GM12878 (cell line): ENCODE data around the gene NUP205.
"Not testable (repeated sequence)": the region's sequence is repeated elsewhere in the genome, so short reads cannot be mapped to it uniquely, and the experiment has no call there.

Source experiments
- ASH2L ChIP-seq: fragments of 300-600, 200-600 bp; sonication (generic); IDR thresholded peaks from 2 replicates; pipeline ENCODE4 v1.6.1; 2017; ENCODE audit warnings: low read depth, mild to moderate bottlenecking, borderline replicate concordance
- CTCF ChIP-seq, 3 experiments: IDR thresholded peaks in 2 of 3; conservative IDR thresholded peaks in 1 of 3; 2 replicates each; pipeline ENCODE4 v1.5.1; 2011; ENCODE audit warnings: low read depth in 3 of 3, low read length in 3 of 3, mild to moderate bottlenecking in 3 of 3, control low read depth in 2 of 3, moderate library complexity in 2 of 3, inconsistent platforms in 1 of 3, mixed read lengths in 1 of 3; ENCODE audit not compliant: control insufficient read depth in 2 of 3, insufficient read depth in 1 of 3; ENCODE audit errors: extremely low read depth in 1 of 3
- E2F4 ChIP-seq: IDR thresholded peaks from 2 replicates; pipeline ENCODE4 v1.6.1; 2012; ENCODE audit warnings: low read depth, low read length, improper control_type of control experiment
- EP300 ChIP-seq, 2 experiments: fragments of 150-350 bp in 1 of 2; IDR thresholded peaks; 2 replicates each; pipeline ENCODE4 v1.6.1; 2011 to 2012; ENCODE audit warnings: low read depth in 2 of 2, low read length in 2 of 2, borderline replicate concordance in 1 of 2, improper control_type of control experiment in 1 of 2, inconsistent platforms in 1 of 2; ENCODE audit not compliant: control insufficient read depth in 1 of 2
- GABPA ChIP-seq: IDR thresholded peaks from 2 replicates; pipeline ENCODE4 v1.6.1; 2014; ENCODE audit warnings: antibody characterized with exemption, low read depth, mild to moderate bottlenecking, inconsistent platforms
- KDM1A ChIP-seq: fragments of 200-600 bp; sonication (generic); IDR thresholded peaks from 2 replicates; pipeline ENCODE4 v1.6.1; 2016; ENCODE audit warnings: borderline replicate concordance
- MEF2A ChIP-seq: IDR thresholded peaks from 2 replicates; pipeline ENCODE4 v1.6.1; 2011; ENCODE audit warnings: low read depth, mild to moderate bottlenecking, low read length, moderate library complexity; ENCODE audit not compliant: insufficient read depth
- MLLT1 ChIP-seq: fragments of 450-650 bp; IDR thresholded peaks from 2 replicates; pipeline ENCODE4 v1.6.1; 2016; ENCODE audit warnings: mild to moderate bottlenecking
- POLR2A ChIP-seq: IDR thresholded peaks from 2 replicates; pipeline ENCODE4 v1.6.1; 2011; ENCODE audit warnings: low read depth, mild to moderate bottlenecking, low read length
- POLR2AphosphoS5 ChIP-seq: IDR thresholded peaks from 2 replicates; pipeline ENCODE4 v1.6.1; 2011; ENCODE audit warnings: mild to moderate bottlenecking, low read length, inconsistent platforms
- RAD21 ChIP-seq: IDR thresholded peaks from 2 replicates; pipeline ENCODE4 v1.6.1; 2011; ENCODE audit warnings: mild to moderate bottlenecking, low read depth, low read length, moderate library complexity; ENCODE audit not compliant: insufficient read depth
- ZBED1 ChIP-seq: IDR thresholded peaks from 2 replicates; pipeline ENCODE4 v1.6.1; 2016; ENCODE audit warnings: borderline replicate concordance

- not testable (repeated sequence) for TF ChIP-seq MEF2A; CTCF (IDR thresholded peaks at IDR 0.05 in 2 of 3, conservative IDR thresholded peaks at IDR 0.05 in 1 of 3; ENCODE audit: control insufficient read depth in 2 of 3, extremely low read depth in 1 of 3, insufficient read depth in 1 of 3, low read depth in 3 of 3, low read length in 3 of 3); KDM1A; POLR2AphosphoS5; EP300 (IDR thresholded peaks at IDR 0.05; ENCODE audit: borderline replicate concordance in 1 of 2, control insufficient read depth in 1 of 2, low read depth in 2 of 2, low read length in 2 of 2); MLLT1; ASH2L; RAD21; E2F4; ZBED1; POLR2A; GABPA
These were observed 134.9 kb downstream of the NUP205 start for GRCh38 chr7:135692606-135693005.
